Fibroblast of lung (primary cell): ENCODE results near the gene CFAP97D2. TPM values are rescaled to one million over a fixed set of nuclear protein-coding genes. Genes with fewer than 3 reads are reported as not detected.
A peak's percentile ranks its signal among the peaks of the same experiment; 100 is the strongest.

Experiments
- DNase-seq, 2 donors: peaks; one replicate each; pipeline versions ENCODE4 v3.0.0 to v3.0.0-alpha.2; 2010; ENCODE audit warnings: low read depth in 2 of 2
- H2AFZ ChIP-seq: 2 replicates; pipeline ENCODE4 v1.5.1; 2012; ENCODE audit warnings: low read length, control low read depth, inconsistent platforms
- H3K27ac ChIP-seq: 2 replicates; pipeline ENCODE4 v1.5.1; 2011; ENCODE audit warnings: low read length, control low read depth; ENCODE audit not compliant: insufficient read depth
- H3K27me3 ChIP-seq: 2 replicates; pipeline ENCODE4 v1.5.1; 2011; ENCODE audit warnings: mild to moderate bottlenecking, low read length; ENCODE audit not compliant: control insufficient read depth, insufficient read depth
- H3K36me3 ChIP-seq: 2 replicates; pipeline ENCODE4 v1.5.1; 2011; ENCODE audit warnings: low read length; ENCODE audit not compliant: control insufficient read depth, insufficient read depth
- H3K4me1 ChIP-seq: 2 replicates; pipeline ENCODE4 v1.5.1; 2011; ENCODE audit warnings: low read length; ENCODE audit not compliant: control insufficient read depth, insufficient read depth; ENCODE audit errors: extremely low read depth
- H3K4me2 ChIP-seq: 2 replicates; pipeline ENCODE4 v1.5.1; 2011; ENCODE audit warnings: low read length, control low read depth; ENCODE audit not compliant: insufficient read depth; ENCODE audit errors: extremely low read depth
- H3K4me3 ChIP-seq, 4 experiments: fragments of 200-600 bp in 1 of 4; sonication (generic) in 1 of 4; replicated peaks in 1 of 4; 2 replicates each; pipeline ENCODE4 v1.5.1; 2011 to 2016; ENCODE audit warnings: low read length in 4 of 4, low read depth in 3 of 4, mild to moderate bottlenecking in 3 of 4, control low read depth in 2 of 4, inconsistent platforms in 1 of 4, mixed read lengths in 1 of 4; ENCODE audit not compliant: insufficient read depth in 1 of 4; ENCODE audit errors: control extremely low read depth in 1 of 4
- H3K79me2 ChIP-seq: 2 replicates; pipeline ENCODE4 v1.5.1; 2012; ENCODE audit warnings: mild to moderate bottlenecking, low read length, inconsistent platforms; ENCODE audit not compliant: control insufficient read depth, insufficient read depth
- H3K9ac ChIP-seq: 2 replicates; pipeline ENCODE4 v1.5.1; 2011; ENCODE audit warnings: mild to moderate bottlenecking, low read length, control low read depth; ENCODE audit not compliant: insufficient read depth
- H3K9me3 ChIP-seq: 2 replicates; pipeline ENCODE4 v1.5.1; 2012; ENCODE audit warnings: low read depth, low read length; ENCODE audit not compliant: control insufficient read depth, insufficient read depth
- H4K20me1 ChIP-seq: 2 replicates; pipeline ENCODE4 v1.5.1; 2011; ENCODE audit warnings: low read length; ENCODE audit not compliant: control insufficient read depth, insufficient read depth; ENCODE audit errors: extremely low read depth
- CTCF ChIP-seq, 2 donors: IDR thresholded peaks in 1 of 2; conservative IDR thresholded peaks in 1 of 2; 1 replicate in 1 of 2; 2 replicates in 1 of 2; pipeline ENCODE4 v1.5.1; 2011 to 2012; ENCODE audit warnings: low read length in 2 of 2, control low read depth in 1 of 2, inconsistent platforms in 1 of 2, low read depth in 1 of 2, mild to moderate bottlenecking in 1 of 2
- EZH2 ChIP-seq: IDR thresholded peaks from 2 replicates; pipeline ENCODE4 v1.5.1; 2012; ENCODE audit warnings: low read length, control low read depth, mild to moderate bottlenecking; ENCODE audit errors: missing control alignments
- polyA plus RNA-seq, 2 donors: library from polyadenylated mRNA; depleted of rRNA in 1 of 2; stranded (reverse) in 1 of 2; unstranded in 1 of 2; fragments of >200 nt; gene quantifications; 2 replicates each; pipeline ENCODE4 v1.2.1, GENCODE V29; 2011 to 2012; ENCODE audit warnings: missing spikeins in 1 of 2
- total RNA-seq: library from RNA; depleted of rRNA; stranded (reverse); fragments of >200 nt; gene quantifications from 2 replicates; pipeline ENCODE4 v1.2.1, GENCODE V29; 2014

CFAP97D2 gene
- total and polyA plus RNA-seq, 2 donors (not counting 1 experiment from before 2014, with no cell fraction given) = not detected

- TF ChIP-seq CTCF (conservative IDR thresholded peaks at IDR 0.05 in 1 of 2, IDR thresholded peaks at IDR 0.05 in 1 of 2; ENCODE audit: low read depth in 1 of 2, low read length in 2 of 2) = no peak
- no peaks in the 10 kb centered on the region for H3K4me1 ChIP-seq
- H3K9ac ChIP-seq = peak within 1 kb of the TSS; percentile 69
- H2AFZ ChIP-seq = peak within 1 kb of the TSS; percentile 66
- peaks cover 26% of the 10 kb centered on the region for H3K79me2 ChIP-seq
- no peaks in the 10 kb centered on the region for H4K20me1 ChIP-seq
- peaks cover 3% of the 10 kb centered on the region for H3K36me3 ChIP-seq
- peak within 1 kb of the TSS; percentile 61 for H3K27ac ChIP-seq
- peak within 1 kb of the TSS; percentile 85 to 99 (median 92) for H3K4me3 ChIP-seq
- H3K4me2 ChIP-seq = peak within 1 kb of the TSS; percentile 99
- H3K27me3 ChIP-seq = peaks cover 3% of the 10 kb centered on the region
- peak; percentile 90 to 94 for DNase-seq
- H3K9me3 ChIP-seq = no peaks in the 10 kb centered on the region
Observed at GRCh38 chr13:114234645-114235421, 55.8 kb downstream of the CFAP97D2 start, which contains the start of gene CDC16. TSS of gene CDC16 (plus strand) at chr13:114234897. CDS start at chr13:114235085, 188 bp downstream.

- Histone ChIP-seq H2AFZ (no peak overlapping the region), H3K9me3 (no peaks in the 10 kb centered on the region), H3K9ac (peak overlapping the region; percentile 50), H4K20me1 (no peaks in the 10 kb centered on the region), H3K4me1 (no peaks in the 10 kb centered on the region), H3K36me3 (peaks cover 3% of the 10 kb centered on the region), H3K4me2 (peak overlapping the region; percentile 99), H3K79me2 (peaks cover 26% of the 10 kb centered on the region), H3K4me3 (peak overlapping the region; percentile 85 to 99 (median 92)), H3K27me3 (peaks cover under 1% of the 10 kb centered on the region), H3K27ac (peak overlapping the region; percentile 61)
- no peak for DNase-seq
- no peak for TF ChIP-seq CTCF (conservative IDR thresholded peaks at IDR 0.05 in 1 of 2, IDR thresholded peaks at IDR 0.05 in 1 of 2; ENCODE audit: low read depth in 1 of 2, low read length in 2 of 2)
- no peak for TF ChIP-seq EZH2
Observed at GRCh38 chr13:114235697-114236096, 56.6 kb downstream of the CFAP97D2 start.

- no peaks in the 10 kb centered on the region for H4K20me1 ChIP-seq
- peak overlapping the region; percentile 99 for H3K4me2 ChIP-seq
- no peaks in the 10 kb centered on the region for H3K4me1 ChIP-seq
- peaks cover 3% of the 10 kb centered on the region for H3K36me3 ChIP-seq
- H2AFZ ChIP-seq = no peak overlapping the region
- H3K9me3 ChIP-seq = no peaks in the 10 kb centered on the region
- peaks cover 26% of the 10 kb centered on the region for H3K79me2 ChIP-seq
- DNase-seq = no peak
- H3K27me3 ChIP-seq = no peaks in the 10 kb centered on the region
- peak overlapping the region; percentile 50 for H3K9ac ChIP-seq
- no peak overlapping the region for H3K27ac ChIP-seq
- TF ChIP-seq CTCF (conservative IDR thresholded peaks at IDR 0.05 in 1 of 2, IDR thresholded peaks at IDR 0.05 in 1 of 2; ENCODE audit: low read depth in 1 of 2, low read length in 2 of 2) = no peak
- TF ChIP-seq EZH2 = no peak
- peak overlapping the region; percentile 85 to 99 (median 92) for H3K4me3 ChIP-seq
Observed at GRCh38 chr13:114236227-114236626, 57.2 kb downstream of the CFAP97D2 start.
